SIG-M5 (cell line): Measurements from ENCODE around the gene DPCD.

Source experiments
- DNase-seq: peaks from one replicate; lab custom pipeline; 2025; lab: John Stamatoyannopoulos, UW

The DPCD gene

DNA sequence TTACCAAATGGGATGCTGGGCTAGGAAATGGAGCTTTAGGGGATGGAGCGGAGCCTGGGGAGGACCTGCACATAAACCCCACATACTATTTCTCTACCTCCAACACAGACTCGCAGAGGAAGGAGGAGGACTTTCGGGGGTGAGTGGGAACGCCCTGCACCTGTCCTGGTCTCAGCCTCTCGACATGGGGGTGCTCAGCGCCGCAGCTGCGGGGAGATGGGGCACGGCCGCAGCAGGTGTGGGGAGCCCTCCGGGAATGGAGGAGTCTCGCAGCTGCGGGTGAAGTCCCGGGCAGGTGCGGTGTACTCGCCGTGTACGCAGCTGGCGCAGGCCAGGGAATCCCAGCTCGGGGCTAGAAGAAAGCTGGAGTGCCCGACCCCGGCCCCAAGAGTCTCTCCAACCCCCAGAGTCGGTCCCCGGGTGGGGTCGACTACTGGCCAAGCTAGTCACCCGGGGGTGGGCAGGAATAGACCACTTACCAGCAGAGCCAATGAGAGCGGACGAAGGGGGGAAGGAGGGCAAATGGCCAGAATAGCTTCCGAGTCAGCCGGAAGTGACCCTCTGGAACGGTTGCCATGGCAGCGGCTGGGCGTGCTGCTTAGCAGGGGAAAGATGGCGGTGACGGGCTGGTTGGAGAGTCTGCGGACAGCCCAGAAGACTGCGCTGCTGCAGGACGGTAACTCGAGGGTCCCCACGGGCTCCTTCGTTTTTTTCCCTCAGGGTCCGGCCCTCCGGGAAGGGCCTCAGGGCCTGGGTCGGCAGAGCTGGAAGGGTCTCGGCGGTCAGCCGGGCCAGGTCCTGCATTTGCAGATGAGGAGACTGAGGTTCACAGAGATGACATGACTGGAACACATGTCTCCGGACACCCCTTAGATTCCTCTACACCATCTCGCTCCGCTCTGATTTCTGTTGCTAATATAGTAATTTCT, at the start of gene DPCD, which contains the start of gene POLL:
Gene DPCD (plus strand): TSS at position 597 of the 929 bp plus-strand sequence. CDS start 16 bp downstream, at position 613.
Gene POLL (minus strand): TSS at position 533 of the 929 bp plus-strand sequence. CDS start 897 bp downstream, outside the sequence.
- DNase-seq = no peak

DNA sequence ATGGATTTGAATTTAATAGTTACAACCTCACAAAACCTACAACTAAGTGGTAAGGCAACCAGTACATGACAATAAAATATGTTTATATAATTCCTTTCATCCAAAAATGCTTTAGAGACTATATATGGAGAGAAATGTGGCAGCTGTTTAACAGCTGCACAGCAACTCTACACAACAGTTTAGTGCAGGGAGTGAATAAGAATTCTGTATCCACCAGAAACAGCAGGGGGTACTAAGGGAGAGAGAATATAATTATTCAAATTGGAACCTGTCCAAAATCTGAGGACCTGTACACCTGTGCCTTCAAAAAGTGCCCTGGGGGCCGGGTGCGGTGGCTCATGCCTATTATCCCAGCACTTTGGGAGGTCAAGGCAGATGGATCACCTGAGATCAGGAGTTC, 49.7 kb upstream of the DPCD start:
- no peak for DNase-seq

DNA sequence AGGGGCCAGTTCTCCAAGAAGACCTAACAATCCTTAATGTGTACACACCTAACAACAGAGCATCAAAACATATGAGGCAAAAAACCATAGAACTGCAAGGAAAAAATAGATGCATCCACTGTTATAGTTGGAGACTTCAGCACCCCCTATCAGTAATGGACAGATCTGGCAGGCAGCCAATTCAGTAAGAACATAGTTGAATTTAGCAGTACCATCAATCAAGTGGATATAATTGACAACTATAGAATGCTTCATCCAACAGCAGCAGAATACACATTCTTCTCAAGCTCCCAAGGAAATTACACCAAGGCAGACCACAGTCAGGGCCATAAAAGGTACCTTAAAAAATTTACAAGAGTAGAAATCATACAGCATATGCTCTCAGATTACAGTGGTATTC, 42.2 kb upstream of the DPCD start:
- no peak for DNase-seq

DNA sequence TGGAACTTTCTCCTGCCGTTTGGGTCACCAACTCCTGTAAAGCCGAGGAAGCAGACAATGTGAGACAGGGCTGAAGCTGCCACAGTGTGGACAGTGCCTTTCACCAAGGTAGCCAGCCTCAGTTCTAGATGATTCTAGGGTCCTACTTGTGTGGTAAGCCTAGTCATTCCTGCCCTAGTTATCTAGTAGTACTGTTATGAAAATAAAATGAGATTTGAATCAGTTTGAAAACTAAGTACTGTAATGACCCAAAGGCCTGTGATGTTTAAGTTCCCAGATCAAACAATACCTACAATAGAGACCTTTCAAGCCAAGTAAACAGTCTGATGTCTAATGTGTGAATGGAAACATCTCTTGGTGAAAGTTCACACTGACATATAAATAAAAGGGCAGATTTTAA, 37.2 kb upstream of the DPCD start:
- no peak for DNase-seq

DNA sequence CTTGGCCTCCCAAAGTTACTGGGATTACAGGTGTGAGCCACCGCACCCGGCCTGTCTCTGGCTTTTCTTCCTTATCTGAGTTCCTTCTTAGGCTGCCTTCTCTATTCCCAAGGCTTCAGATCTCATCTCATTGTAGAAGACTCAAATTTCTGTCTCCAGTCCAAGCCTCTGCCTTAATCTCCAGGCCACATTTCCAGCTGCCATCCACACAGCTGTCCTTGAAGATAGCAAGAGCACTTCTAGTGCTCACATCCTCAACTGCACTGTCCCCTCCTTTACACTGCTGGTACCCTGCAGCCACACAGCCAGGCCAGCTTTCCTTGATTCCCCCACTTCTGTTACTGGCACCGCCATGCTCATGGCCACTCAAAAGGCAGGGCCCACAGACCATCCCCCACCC, 35.7 kb upstream of the DPCD start:
- no peak for DNase-seq

DNA sequence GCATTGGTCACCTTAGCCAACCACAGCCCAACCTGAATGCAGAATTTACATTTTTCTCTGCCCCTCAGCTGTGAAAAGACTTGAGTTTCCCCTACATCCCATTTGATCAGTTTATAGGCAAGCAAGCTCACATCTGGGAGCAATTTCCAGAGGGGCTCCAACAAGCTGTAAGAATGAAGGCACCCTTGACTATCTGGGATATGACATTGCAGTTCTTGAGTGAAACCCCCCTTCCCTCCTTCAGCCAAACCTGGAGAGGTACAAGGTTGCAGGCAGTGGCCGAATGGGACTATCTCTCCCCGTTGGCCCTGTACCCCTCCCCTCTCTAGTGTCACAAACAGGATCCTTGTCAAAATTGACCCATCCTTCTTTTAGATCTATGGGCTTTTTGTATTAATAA, 30.6 kb upstream of the DPCD start:
- no peak for DNase-seq

DNA sequence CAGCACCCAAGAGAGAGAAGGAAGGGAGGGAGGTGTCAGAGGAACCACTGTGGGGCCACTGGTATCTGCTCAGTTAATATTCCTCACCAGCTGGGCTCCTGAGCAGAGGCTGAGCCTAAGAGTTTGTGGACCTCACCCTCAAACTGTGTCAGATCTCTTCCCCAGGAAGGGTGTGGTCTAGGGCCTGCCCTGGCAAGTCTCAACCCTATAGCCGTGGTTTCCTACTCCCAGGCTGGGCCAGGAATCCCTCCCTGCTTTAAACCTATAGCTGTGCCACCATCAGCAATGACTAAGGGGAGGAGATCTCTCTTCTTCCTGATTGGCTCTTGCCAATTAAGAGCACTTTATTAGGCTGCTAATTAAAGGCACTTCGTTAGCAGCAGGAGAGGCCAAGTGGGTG, 29.9 kb upstream of the DPCD start:
- no peak for DNase-seq

DNA sequence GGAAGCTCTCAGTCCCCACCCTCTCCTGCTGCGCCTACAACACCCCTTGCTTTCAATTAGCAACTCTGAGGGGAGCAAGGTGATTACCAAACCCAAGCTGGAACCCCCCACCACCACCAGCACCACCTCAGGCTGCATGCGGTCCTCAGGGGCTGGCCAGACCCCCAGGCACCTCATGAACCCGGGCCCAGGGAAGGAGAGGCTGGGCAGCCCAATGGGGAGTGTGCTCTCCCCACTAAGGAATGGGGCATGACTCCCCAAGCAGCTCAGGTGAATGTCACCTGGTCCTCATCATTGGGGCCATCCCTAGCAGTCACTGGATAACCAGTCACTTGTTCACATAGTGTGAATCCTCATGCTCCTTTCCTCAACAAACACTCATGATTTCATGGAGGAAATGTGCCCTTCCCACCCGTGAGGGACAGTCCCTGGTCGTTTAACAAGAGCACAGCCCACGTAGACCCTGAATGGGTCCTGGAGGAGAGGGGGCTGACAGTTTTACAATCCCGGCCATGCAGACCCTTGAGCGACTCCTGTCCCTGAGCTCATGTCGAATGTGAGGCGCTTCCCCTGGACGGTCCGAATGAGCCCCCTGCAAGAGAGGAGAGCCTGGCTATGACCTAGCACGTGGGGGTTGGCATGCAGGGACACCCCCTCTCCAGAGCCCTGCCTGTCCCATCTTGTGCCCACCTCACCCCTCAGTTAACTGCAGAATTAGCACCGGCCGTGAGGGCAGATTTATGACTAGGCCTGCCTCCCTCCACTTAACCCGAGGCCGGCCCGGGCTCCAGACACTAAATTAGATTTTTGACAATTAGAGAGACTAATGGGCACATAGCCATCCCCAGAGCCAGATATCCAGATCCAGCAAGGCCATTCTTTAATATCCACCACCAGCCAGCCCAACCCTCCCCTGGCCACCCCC, 29.2 kb upstream of the DPCD start:
- DNase-seq = no peak

DNA sequence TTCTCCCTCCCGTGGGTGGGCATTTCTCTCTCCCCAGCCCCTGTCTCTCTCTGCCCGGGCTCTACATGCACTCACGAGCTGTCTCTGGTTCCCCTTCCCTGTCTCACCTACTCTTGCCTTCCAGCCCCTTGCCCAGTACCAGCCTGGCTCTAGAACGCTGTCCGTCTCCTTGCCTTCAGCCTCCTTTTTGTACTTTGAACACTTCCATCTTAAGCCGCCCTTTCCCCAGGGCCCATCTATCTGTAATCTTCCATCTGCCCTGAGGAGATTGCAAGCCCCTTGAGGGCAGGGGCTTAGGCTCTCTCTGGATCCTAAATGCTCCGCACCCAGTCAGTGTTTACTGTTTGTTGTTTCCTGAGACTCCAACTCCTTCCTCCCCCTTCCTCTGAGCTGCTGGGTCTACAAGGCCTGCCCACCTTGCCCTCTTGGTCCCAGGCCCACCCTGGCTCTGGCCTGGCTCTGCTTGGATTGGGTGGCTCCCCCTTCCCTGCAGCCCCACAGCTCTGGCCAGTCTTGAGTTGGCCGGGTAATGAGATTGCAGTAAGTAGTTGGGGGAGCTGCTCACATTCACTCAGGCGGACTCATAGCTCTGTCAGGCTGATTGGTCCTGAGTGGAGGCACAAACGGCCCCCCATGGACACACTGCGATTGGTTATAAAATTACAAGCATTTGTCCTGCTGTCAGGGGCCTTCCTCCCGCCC, 28.4 kb upstream of the DPCD start:
- no peak for DNase-seq

DNA sequence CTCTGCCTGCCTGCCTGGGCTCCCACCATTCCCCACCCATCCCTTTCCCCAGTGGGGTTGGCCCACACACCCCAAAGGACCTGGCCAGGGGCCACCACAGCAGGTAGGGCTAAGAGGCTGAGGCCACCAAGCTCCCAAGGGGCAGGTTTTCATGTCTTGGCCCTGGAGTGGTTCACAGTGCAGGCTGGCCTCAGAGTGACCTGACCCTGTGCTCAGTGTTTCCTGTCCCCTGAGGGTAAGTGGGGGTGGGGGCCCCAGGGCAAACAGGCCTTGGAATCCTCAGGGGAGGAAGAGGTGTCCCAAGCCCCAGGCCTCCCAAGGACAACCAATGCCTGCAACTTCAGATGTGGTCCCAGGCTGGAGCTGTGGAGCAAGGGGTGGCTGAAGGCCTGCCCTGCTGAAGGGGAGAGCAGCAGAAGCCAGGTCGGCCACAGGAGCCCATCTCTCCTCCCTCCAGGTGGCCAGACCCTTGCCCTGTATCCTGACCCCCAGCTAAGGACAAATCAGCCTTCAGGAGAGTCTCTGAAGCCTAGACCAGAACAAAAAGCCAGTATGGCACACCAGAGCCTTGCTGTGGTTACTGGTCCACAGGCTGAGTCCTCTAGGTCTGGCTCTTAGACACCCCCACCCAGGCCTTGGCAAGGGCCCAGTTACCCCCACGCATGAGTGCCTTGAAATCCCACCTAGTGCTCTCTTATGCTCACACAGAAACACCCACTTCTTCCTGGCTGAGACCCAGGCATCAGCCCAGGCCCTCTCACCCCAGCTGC, 27.6 kb upstream of the DPCD start:
- no peak for DNase-seq

DNA sequence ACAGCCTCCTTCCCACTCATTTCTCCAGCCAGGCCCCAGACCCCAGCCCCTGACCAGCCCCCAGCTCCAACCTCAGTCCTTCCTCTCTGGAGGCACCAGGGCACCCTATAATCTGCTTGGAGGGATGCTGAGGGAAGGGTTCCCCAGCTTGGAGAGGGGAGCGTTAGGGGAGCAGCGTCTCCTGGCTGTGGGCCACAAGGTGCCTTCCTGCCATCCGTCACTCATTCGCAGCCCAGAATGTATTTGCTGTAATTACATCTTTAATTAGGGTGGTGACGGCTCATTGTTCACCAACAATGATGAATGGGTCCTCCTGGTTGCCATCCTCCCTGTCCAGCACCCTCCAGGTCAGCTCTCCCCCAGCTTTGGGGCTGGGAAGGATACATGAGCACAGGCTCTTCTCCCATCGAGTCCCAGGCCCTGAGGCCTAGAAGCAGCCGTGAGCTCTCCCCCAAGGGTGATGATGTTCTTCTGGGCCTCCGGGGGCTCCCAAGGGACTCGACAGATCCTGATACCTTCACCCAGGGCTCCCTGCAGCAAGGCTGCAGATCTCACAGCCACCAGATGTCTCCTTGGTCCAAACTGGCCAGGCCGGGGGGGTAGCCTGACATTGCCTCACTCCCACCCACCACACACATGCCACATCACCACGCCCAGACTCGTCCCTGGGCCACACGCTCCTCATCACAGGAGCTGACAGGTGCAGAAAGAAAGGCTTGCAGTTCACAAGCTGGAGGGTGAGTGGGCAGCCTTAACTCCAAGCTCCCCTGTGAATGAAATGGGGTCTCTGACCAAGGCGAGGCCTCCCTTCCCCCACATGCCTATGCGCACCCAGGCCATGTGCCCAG, 26.8 kb upstream of the DPCD start:
- no peak for DNase-seq

DNA sequence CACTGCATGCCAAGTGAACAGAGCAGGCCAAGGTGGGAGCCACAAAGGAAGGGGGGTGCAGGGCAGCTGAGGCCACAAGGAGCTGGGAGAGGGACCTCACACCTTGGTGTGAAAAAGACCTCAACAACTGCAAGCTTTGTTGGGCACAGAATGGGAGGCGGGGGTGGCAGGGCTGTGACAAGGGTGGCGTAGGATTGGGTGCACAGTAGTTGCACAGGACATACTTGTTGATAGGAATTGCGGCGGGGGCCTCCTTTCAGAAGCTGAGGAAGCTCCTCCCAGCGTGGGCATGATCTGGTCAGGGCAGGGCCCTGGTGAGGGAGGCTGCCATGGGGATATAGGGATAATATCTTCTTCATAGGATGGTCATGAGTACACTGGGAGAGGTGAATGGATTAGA, 25.9 kb upstream of the DPCD start:
- DNase-seq = no peak

DNA sequence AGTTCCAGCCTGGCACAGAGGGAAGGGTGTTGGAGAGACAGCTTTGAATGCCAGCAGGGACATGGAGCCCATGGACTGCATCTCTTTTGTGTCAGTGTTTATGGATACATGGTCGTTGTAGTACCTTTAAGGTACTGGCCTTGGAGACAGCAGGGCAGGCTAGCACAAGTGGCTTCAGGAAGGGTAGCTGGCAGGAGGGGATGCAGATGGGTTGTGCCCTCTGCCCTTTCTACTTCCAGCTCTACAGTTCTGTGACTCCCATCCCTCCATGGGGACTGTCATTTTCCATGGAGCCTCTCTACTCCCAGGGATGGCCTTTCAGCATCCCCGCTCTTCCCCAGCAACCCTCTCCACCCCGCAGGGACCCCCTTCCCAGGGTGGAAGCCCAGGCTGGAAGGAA, 25.1 kb upstream of the DPCD start:
- no peak for DNase-seq

DNA sequence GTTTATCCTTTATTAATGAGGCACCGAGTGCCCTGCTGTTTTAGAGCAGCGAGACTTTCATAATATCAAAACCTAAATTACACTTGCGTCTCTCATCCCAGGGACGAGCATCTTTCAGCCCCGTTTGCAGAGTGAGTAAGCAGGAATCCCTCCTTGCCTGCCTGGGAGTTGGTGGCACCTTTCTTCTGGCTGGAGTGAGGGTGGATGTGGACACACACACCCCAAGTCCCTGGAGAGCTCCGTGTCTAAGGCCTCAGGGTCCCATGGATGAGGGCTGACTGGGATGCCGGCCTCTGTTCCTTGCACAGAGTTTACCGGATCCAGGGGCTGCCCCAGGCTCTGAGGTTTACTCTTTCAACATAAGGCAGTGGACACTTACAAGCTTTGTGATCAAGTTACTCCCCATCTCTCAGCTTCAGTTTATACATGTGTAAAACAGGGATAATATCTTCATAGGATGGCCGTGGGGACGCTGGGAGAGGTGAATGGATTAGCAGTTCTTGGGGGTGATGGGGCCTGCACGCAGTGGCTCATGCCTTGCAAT, 24.6 kb upstream of the DPCD start:
- DNase-seq = no peak

DNA sequence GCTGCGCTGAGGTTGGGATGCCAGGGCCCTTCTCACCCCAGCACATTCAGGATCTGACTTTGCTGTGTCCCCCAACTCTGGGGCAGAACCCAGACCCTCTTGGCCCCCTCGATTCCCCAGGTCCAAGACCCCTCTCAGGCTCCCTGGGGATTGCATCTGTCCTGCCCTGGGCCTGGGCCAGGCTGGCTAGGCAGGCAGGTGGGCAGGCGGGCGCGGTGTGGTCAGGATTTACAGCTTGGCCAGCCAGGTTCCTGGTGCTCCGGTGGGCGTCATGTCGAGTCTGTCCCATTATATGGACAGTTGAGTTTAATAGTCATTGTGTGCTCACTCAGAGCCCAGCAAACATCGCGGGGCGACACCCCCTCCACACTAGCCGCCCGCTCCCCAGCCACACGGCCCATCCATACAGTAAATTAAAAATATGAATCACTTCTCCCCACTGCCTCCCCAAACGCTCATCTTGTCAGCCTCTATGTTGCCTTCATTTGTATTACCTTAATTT, 23.6 kb upstream of the DPCD start:
- no peak for DNase-seq

DNA sequence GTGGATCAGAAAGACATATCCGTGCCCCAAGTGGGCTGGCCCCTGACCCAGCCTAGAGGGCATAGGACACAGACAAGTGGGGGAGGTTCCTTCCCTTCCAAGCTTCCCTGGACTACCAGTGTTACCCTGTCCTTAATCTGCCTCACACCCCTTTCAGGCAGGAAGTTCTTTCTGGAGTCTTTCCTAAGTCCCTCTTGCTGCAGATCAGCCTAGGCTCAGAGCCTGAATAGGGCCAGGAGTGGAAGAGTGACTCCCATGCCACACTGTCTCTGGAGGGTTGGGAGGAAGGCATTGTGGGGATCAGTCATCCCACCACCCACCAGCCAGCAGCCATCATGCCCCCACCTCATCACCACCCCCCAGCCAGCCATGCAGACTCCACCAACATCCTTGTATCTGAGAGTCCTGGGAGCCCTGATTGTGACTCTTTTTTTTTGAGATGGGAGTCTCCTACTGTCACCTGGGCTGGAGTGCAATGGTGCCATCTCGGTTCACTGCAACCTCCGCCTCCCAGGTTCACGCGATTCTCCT, 22.7 kb upstream of the DPCD start:
- no peak for DNase-seq

DNA sequence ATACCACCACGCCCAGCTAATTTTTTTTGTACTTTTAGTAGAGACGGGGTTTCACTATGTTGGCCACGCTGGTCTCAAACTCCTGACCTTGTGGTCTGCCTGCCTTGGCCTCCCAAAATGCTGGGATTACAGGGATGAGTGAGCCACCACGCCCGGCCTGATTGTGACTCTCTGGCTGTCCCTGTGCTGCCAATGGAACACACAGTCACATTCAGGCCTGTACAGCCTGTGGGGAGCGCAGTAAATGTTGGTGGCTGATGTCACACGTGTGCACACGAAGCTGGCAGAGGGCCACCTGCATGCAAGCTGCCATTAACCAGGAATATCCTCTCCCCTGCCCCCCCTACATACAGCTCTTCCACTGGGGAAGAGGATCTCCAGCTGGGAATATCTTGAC, 22.2 kb upstream of the DPCD start:
- no peak for DNase-seq

DNA sequence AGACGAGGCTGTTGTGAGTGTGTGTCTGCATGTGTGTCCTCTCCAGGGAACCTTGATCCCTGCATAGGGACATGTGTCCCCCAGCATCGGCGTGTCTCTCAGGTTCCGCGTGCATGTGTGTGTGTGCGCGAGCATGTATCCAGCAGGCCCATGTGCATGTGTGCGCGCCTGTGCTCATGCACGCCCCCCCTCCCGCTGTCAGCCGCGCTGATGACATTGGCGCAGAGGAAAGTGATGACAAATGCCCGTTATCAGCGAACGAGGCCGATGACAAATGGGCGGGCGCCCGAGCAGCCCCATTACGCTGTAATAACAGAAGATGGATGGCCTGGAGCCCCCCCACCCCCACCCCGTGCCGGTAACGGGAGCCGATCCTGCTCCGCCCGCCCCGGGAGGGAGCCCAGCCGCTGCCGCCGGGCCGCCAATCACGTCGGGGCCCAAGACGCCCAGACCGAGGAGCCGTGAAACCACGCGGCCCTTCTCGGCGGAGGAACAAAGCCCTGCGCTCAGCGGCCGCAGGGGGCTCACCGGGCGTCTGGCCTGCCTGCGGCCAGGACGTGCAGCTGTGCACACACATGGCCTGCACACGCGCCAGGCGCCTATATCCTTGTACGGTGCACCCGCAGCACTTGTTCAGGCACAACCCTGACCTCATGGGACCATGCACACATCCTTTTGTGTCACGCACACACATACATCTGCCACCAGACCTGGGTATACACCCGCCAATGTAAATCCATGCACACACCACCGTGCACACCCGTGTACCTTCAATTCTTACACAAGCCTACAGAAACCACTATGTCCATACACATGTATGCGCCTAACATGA, 21.6 kb upstream of the DPCD start:
- DNase-seq = no peak
